NT2/D1 (cell line): ENCODE data around the gene ATP13A2.

Source experiments
- DNase-seq: peaks from one replicate; pipeline ENCODE4 v3.0.0-alpha.2; 2011; ENCODE audit warnings: low read depth, low spot score
- H3K27me3 ChIP-seq: 2 replicates; pipeline ENCODE4 v1.6.0; 2011; ENCODE audit warnings: mild to moderate bottlenecking; ENCODE audit not compliant: insufficient read length, insufficient read depth
- H3K36me3 ChIP-seq: 2 replicates; pipeline ENCODE4 v1.6.1; 2011; ENCODE audit warnings: mild to moderate bottlenecking, low read length, mixed read lengths; ENCODE audit not compliant: insufficient read depth, insufficient read length
- H3K4me1 ChIP-seq: 2 replicates; pipeline ENCODE4 v1.5.1; 2011; ENCODE audit not compliant: insufficient read depth, insufficient read length
- H3K4me3 ChIP-seq: 2 replicates; pipeline ENCODE4 v1.5.1; 2011; ENCODE audit warnings: low read depth; ENCODE audit not compliant: insufficient read length
- H3K9ac ChIP-seq: 2 replicates; pipeline ENCODE4 v1.6.0; 2011; ENCODE audit warnings: low read depth; ENCODE audit not compliant: insufficient read length
- H3K9me3 ChIP-seq: 2 replicates; pipeline ENCODE4 v1.5.1; 2011; ENCODE audit warnings: mild to moderate bottlenecking, low read length; ENCODE audit not compliant: insufficient read depth
- SUZ12 ChIP-seq: IDR thresholded peaks from 2 replicates; pipeline ENCODE4 v1.6.1; 2011; ENCODE audit not compliant: insufficient read length, insufficient read depth; ENCODE audit errors: extremely low read depth
- YY1 ChIP-seq: IDR thresholded peaks from 2 replicates; pipeline ENCODE4 v1.6.1; 2011; ENCODE audit not compliant: insufficient read length, insufficient read depth
- ZNF274 ChIP-seq: IDR thresholded peaks from 2 replicates; pipeline ENCODE4 v1.6.1; 2011; ENCODE audit warnings: mild to moderate bottlenecking, low read depth, low read length

The ATP13A2 gene

GRCh38 chr1:17028662-17029188 lies 17.0 kb upstream of the ATP13A2 start:
- H3K4me1 ChIP-seq: no peaks in the 10 kb centered on the region
- no peak for TF ChIP-seq ZNF274
- no peak for TF ChIP-seq YY1
- TF ChIP-seq SUZ12: no peak
- DNase-seq: no peak
- H3K9ac ChIP-seq: no peak overlapping the region
- no peak overlapping the region for H3K4me3 ChIP-seq
- H3K9me3 ChIP-seq: no peaks in the 10 kb centered on the region
- H3K27me3 ChIP-seq: no peaks in the 10 kb centered on the region
- H3K36me3 ChIP-seq: peaks cover 75% of the 10 kb centered on the region

DNA sequence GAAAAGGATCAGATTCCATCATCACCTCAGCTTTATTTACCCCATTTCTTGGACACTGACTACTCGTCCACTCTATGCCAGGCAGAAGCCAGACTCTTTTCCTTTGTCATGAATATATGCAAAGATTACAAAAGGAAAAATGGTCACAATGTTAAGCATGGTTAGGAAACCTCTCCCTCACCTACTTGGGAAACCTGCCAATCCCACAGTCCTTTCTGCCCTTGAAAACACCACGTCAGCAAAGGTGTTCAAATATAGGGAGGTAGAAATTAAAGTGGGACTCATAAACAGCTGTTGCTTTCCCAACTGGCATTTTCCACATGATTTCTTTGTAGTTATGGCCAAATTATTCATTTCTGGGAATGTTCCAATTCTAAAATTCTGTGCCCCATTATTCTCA lies 16.2 kb upstream of the ATP13A2 start:
- H3K9ac ChIP-seq: no peak overlapping the region
- no peak for DNase-seq
- H3K9me3 ChIP-seq: no peaks in the 10 kb centered on the region
- peaks cover 76% of the 10 kb centered on the region for H3K36me3 ChIP-seq
- H3K4me3 ChIP-seq: no peak overlapping the region
- no peaks in the 10 kb centered on the region for H3K27me3 ChIP-seq
- no peaks in the 10 kb centered on the region for H3K4me1 ChIP-seq
- TF ChIP-seq ZNF274: no peak
- no peak for TF ChIP-seq SUZ12
- TF ChIP-seq YY1: no peak

DNA sequence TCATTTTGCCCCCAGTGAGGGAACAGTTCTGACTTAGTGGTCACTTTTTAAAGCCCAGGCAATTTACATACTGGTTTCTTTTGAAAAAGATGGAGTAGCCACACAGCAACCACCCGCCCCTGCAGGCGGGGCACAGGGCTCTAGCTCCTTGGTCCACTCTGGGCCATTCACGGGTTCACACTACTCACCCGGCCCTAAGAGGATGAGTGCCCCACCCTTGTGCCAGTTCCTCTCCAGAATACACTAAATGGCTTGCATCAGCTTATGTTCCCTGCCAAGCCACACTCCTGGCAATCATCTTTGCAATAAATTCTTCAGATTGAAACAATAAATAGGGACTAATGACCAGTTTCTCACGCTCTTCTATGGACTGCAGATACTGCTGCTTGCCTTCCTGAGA lies 15.7 kb upstream of the ATP13A2 start:
- TF ChIP-seq ZNF274: no peak
- TF ChIP-seq YY1: no peak
- no peak for TF ChIP-seq SUZ12
- Histone ChIP-seq H3K27me3 (no peaks in the 10 kb centered on the region), H3K4me3 (no peak overlapping the region), H3K4me1 (no peaks in the 10 kb centered on the region), H3K9me3 (no peaks in the 10 kb centered on the region), H3K9ac (no peak overlapping the region), H3K36me3 (peaks cover 76% of the 10 kb centered on the region)
- DNase-seq: no peak

DNA sequence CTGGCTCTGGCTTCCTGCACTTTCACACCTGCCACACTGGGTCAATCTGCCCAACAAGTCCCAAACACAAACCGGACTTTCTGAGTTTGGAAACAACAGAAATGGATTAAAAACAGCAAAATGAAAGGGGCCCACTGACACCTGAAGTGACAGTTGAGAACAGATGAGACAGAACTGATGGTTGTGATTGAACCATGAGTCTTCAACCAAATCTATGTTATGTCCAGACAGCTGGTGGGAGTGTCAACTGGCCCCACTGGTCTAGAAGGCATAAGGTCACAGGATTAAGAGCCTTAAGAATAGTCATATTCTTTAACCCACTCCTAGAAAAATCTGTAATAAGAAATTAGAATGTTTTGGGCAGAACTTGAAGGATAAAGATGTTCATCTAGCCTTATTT lies 13.0 kb upstream of the ATP13A2 start:
- Histone ChIP-seq H3K36me3 (peaks cover 88% of the 10 kb centered on the region), H3K4me1 (no peaks in the 10 kb centered on the region), H3K27me3 (no peaks in the 10 kb centered on the region), H3K9me3 (no peaks in the 10 kb centered on the region), H3K4me3 (no peak overlapping the region), H3K9ac (no peak overlapping the region)
- TF ChIP-seq YY1 (no peak), SUZ12 (no peak), ZNF274 (no peak)
- no peak for DNase-seq

GRCh38 chr1:17023573-17023972 lies 11.8 kb upstream of the ATP13A2 start:
- no peak for TF ChIP-seq ZNF274
- TF ChIP-seq SUZ12: no peak
- no peak for TF ChIP-seq YY1
- H3K4me1 ChIP-seq: no peaks in the 10 kb centered on the region
- peaks cover 89% of the 10 kb centered on the region for H3K36me3 ChIP-seq
- no peak overlapping the region for H3K9ac ChIP-seq
- H3K9me3 ChIP-seq: no peaks in the 10 kb centered on the region
- no peaks in the 10 kb centered on the region for H3K27me3 ChIP-seq
- no peak overlapping the region for H3K4me3 ChIP-seq
- no peak for DNase-seq

- H3K36me3 ChIP-seq: peaks cover 89% of the 10 kb centered on the region
- no peak for DNase-seq
Observed at GRCh38 chr1:17023102-17023501, 11.4 kb upstream of the ATP13A2 start.

GRCh38 chr1:17021896-17022295 lies 10.2 kb upstream of the ATP13A2 start:
- Histone ChIP-seq H3K4me1 (no peaks in the 10 kb centered on the region), H3K36me3 (peaks cover 84% of the 10 kb centered on the region)
- no peak for TF ChIP-seq YY1
- TF ChIP-seq SUZ12: no peak
- no peak for TF ChIP-seq ZNF274

More at GRCh38 chr1:17023102-17023501, 11.4 kb upstream of the ATP13A2 start:
- TF ChIP-seq SUZ12 (no peak), YY1 (no peak), ZNF274 (no peak)
- no peak overlapping the region for H3K4me3 ChIP-seq
- no peaks in the 10 kb centered on the region for H3K4me1 ChIP-seq
- H3K9me3 ChIP-seq: no peaks in the 10 kb centered on the region
- no peak overlapping the region for H3K9ac ChIP-seq
- no peaks in the 10 kb centered on the region for H3K27me3 ChIP-seq

DNA sequence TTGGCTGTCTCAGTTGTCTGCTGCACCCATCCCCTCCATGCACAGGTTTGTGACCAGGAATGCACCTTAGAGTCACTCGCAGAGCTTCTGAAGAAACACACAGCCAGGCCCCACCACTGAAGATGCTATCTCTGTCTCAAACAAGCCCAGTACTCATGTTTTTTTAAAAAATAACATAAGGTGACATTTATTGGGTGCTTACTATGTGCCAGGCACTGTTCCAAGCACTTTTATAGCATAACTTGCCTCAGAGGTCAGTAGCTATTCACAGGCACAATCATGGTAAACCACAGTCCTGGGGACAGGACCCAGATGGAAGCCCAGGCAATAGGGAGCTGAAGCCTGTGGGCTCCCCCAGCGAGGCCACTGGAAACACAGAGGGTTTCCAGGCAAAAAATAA lies 8.8 kb upstream of the ATP13A2 start:
- TF ChIP-seq YY1 (no peak), ZNF274 (no peak)
- Histone ChIP-seq H3K36me3 (peaks cover 72% of the 10 kb centered on the region), H3K4me3 (no peak overlapping the region), H3K9ac (no peak overlapping the region), H3K9me3 (no peaks in the 10 kb centered on the region), H3K27me3 (no peaks in the 10 kb centered on the region), H3K4me1 (no peaks in the 10 kb centered on the region)
- DNase-seq: no peak

More at GRCh38 chr1:17021896-17022295, 10.2 kb upstream of the ATP13A2 start:
- Histone ChIP-seq H3K27me3 (no peaks in the 10 kb centered on the region), H3K9ac (no peak overlapping the region), H3K9me3 (no peaks in the 10 kb centered on the region), H3K4me3 (no peak overlapping the region)
- no peak for DNase-seq
